ENCODE results near the gene VTI1A. TPM values are rescaled to one million over a fixed set of nuclear protein-coding genes. Genes with fewer than 3 reads are reported as not detected.

VTI1A gene
- total RNA-seq, 1 experiment from 2014 or later = 22.0 TPM

- no peak overlapping the region for H2BK5ac ChIP-seq (ENCODE audit: insufficient read length, low read length)
- no peak overlapping the region for H3K27ac Mint-ChIP-seq
- no peak overlapping the region for H3K23ac ChIP-seq (ENCODE audit: insufficient read length, low read depth, low read length)
- no peak overlapping the region for H3K4me3 Mint-ChIP-seq
- H3K27ac ChIP-seq (ENCODE audit: insufficient read length, low read depth, low read length) = no peak overlapping the region
- H3K4me1 ChIP-seq (ENCODE audit: insufficient read depth, low read length) = no peaks in the 10 kb centered on the region
- H4K91ac ChIP-seq (ENCODE audit: insufficient read length, low read depth, low read length) = no peak overlapping the region
- no peak for TF ChIP-seq CTCF (conservative IDR thresholded peaks at IDR 0.05)
- peaks cover 0 to 8% of the 10 kb centered on the region in 2 experiments; a peak in 3 of 5 replicates for H3K9me3 Mint-ChIP-seq
- H4K20me1 ChIP-seq (ENCODE audit: control insufficient read depth, insufficient read depth, insufficient read length) = no peaks in the 10 kb centered on the region
- no peak overlapping the region for H3K4ac ChIP-seq (ENCODE audit: low read depth, low read length)
- no peak overlapping the region for H2BK120ac ChIP-seq (ENCODE audit: low read depth, low read length, poor library complexity, severe bottlenecking)
- no peaks in the 10 kb centered on the region for H3K27me3 Mint-ChIP-seq (ENCODE audit: low read depth)
- no peak overlapping the region for H2BK20ac ChIP-seq (ENCODE audit: low read depth, low read length, poor library complexity, severe bottlenecking)
- peaks cover 17 to 18% of the 10 kb centered on the region in 2 experiments for H3K4me1 Mint-ChIP-seq
- H2AFZ ChIP-seq (ENCODE audit: low read length) = no peak overlapping the region
- no peaks in the 10 kb centered on the region for H3K79me2 ChIP-seq (ENCODE audit: insufficient read depth, low read length)
- H3K36me3 Mint-ChIP-seq (ENCODE audit: insufficient read depth in 1 of 3, low read depth in 3 of 3) = peaks cover 0 to 16% (median 5%) of the 10 kb centered on the region in 3 experiments; a peak in 5 of 7 replicates
- DNase-seq = no peak
- no CpG with 5 or more reads among the region's 1 CpG for WGBS (ENCODE audit: extremely low coverage, insufficient read length, low lambda C conversion rate)
- H4K5ac ChIP-seq (ENCODE audit: insufficient read length, low read depth, low read length) = no peak overlapping the region
- no peak overlapping the region for H3K18ac ChIP-seq (ENCODE audit: insufficient read length, low read depth, low read length)
- H3K56ac ChIP-seq (ENCODE audit: insufficient read length, low read depth, low read length) = no peak overlapping the region
- no peaks in the 10 kb centered on the region for H3K9me3 ChIP-seq (ENCODE audit: control insufficient read depth, low read depth, low read length)
- no peaks in the 10 kb centered on the region for H3K79me1 ChIP-seq (ENCODE audit: insufficient read depth, low read depth, low read length, poor library complexity, severe bottlenecking)
- no peak overlapping the region for H3T11ph ChIP-seq (ENCODE audit: low read length)
- H3K23me2 ChIP-seq (ENCODE audit: insufficient read length, low read depth, low read length, poor library complexity, severe bottlenecking) = no peaks in the 10 kb centered on the region
- H3K27me3 ChIP-seq (ENCODE audit: insufficient read depth, low read length) = no peaks in the 10 kb centered on the region
- H3K9ac ChIP-seq (ENCODE audit: extremely low read depth, insufficient read length, low read length) = no peak overlapping the region
- no peak overlapping the region for H2BK12ac ChIP-seq (ENCODE audit: insufficient read length, low read depth, low read length)
- no peak overlapping the region for H2BK15ac ChIP-seq (ENCODE audit: low read depth, low read length)
- no peak overlapping the region for H4K8ac ChIP-seq (replicated peaks; ENCODE audit: insufficient read length, low read depth, low read length)
- H3K4me2 ChIP-seq (ENCODE audit: insufficient read depth, insufficient read length, low read length) = no peak overlapping the region
- H3K14ac ChIP-seq (ENCODE audit: insufficient read depth, low read length) = no peak overlapping the region
- no peak overlapping the region for H2AK5ac ChIP-seq (ENCODE audit: insufficient read length, low read length)
These were observed 327.2 kb downstream of the VTI1A start for GRCh38 chr10:112774210-112774609.

All from H9 (cell line).